Epidermal melanocyte (primary cell): ENCODE data around the gene ARHGEF4.
A peak's percentile ranks its signal among the peaks of the same experiment; 100 is the strongest.

Experiments
- DNase-seq: peaks from one replicate; pipeline ENCODE4 v3.0.0; 2011; ENCODE audit warnings: low spot score; ENCODE audit not compliant: insufficient read length

Gene ARHGEF4

DNA sequence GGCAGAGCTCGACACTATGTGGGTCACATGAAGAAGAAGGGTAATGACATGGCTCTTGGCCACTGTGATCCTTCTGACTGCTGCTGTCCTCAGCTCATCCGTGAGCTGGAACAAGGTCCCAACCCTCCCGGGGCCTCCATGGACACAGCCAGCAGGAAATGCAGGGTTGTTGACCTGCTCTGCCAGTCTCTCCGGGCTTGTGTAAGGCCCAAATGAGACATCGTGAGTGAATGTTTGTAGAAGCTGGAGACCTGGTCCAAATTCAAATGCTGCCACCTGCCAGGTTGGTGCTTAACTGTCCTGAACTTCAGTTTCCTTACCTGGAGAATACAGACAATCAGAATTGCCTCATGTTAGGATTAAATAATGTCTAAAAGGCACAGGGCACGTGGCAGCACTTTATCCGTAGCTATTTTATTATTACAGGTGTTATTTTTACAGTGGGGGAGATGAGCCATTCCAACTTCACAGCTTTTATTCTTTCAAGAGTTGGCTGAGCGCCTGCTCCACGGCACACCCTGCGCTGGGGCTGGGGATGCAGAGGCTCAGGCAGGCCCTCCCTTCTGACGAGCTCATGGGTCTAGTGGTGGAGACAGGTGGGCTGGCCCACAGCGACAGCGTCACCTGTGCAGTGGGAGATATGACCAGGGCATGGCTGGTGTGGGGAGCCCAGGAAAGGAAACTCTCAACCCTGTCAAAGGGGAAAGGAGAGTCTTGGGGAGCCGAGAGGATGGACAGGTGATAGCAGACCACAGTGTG lies 15.1 kb downstream of the ARHGEF4 start:
- no peak for DNase-seq

- no peak for DNase-seq
Measured at GRCh38 chr2:130852521-130853115, 15.9 kb downstream of the ARHGEF4 start.

GRCh38 chr2:130853391-130853790 lies 16.7 kb downstream of the ARHGEF4 start:
- no peak for DNase-seq

GRCh38 chr2:130854301-130854700 lies 17.6 kb downstream of the ARHGEF4 start:
- DNase-seq, result no peak

DNA sequence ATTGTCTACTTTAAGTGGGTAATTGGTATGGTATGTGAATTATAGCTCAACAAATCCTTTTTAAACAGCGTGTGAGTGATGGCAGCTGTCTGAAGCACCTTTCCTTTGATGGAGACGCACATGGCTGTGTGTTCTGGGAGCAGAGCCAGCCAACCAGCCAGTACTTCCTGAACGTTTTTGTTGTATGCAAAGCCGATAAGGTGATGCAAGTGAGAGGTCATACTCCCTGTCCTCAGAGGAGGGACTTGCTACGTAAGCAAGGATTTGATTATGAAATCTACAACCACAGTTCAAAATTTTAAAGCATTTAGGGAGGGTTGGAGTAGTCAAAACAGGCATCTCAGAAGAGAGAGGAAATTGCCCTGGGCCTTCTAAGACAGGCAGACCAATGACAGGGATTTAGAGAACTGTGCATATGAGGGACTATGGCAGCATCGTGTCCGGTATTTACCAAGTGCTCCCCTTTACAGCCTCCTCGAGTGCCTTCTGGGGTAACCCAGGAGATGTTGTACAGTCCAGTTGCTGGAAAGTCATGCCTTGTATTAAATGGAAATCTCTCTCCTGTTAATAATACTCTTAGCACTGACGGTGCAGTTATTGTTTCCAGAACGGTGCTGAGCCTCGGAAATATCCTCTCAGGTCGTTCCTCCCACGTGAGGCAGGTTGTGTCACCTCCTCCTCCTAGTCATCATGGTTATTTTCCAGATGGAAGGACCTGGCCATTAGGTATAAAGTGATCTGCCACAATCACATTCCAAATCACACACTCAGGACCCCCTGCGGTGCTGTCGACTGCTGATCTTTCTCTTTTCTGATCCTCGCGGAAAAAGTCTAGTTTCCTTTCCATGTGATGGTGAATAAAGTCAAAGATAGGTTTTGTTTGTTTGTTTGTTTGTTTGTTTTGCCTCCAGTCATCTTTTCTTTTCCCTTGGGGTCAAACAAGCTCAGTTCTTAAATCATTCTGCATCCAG lies 28.4 kb downstream of the ARHGEF4 start:
- peak; percentile 24 for DNase-seq

DNA sequence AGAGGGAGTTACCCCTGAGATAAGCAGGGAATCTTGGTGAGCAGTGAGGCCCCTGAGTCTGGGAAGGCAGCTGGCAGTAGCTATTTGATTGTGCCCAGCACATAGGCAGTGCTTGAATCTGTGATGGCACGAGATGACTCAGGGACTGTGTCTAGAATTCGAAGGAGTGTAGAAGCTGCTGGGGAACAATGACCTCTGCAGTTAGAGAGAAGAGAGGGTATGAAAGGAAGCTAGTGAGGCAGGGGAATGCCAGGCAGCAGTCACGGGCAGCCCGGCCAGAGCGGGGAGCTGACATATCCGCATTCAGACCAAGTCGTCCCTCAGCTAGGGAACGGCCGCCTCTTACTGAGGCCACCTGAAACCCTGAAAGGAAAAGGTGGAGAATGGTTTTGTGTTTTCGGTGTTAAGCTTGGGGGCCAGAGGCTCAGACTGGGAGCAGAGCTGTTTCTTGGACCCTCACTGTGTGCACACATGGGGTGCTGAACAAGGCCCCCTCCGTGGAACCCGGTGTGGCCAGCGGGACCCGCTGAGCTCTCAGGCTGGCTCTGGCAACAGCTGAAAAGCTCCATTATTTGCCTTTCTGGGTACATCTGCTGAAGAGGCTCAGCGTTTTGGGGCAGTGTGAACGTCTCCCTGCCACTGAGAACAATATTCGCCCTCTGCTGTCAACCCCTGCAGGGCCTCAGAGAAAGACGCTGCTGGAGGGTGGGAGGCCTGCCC lies 32.9 kb downstream of the ARHGEF4 start:
- no peak for DNase-seq

DNA sequence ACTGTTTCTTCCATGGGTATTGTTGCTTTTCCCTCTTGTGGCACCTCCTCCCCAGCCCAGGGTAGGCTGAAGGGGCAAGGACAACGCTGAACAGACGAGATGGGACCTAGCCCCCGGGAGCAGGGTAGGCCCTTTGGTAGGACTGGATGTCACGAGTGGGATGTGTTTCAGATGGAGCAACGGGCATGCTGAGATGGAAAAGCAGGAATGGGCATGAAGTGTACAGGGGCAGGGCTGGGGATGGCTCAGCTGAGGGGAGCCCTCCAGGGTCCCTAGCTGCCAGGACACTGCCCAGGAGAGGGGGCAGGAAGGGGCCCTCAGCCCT lies 33.4 kb downstream of the ARHGEF4 start:
- DNase-seq, result no peak

DNA sequence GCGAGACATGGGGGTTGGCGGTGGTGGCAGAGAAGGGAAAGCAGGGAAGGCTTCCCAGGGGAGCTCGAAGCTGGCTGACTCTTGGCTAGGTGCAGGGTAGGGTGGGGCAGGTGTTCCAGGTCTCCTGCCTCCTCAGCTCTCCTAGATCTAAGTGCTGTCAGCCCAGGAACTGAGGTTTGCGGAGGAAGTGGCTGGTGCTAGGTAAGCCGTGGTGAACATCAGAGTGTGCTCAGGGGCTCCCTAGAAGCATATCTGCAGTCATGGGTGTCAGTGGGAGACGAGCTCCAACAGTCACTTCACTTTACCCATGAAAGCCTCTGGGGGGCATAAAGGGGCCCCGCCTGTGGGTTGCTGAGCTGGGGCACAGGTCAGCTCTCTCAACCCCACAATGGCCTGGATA lies 34.1 kb downstream of the ARHGEF4 start:
- DNase-seq, result no peak

DNA sequence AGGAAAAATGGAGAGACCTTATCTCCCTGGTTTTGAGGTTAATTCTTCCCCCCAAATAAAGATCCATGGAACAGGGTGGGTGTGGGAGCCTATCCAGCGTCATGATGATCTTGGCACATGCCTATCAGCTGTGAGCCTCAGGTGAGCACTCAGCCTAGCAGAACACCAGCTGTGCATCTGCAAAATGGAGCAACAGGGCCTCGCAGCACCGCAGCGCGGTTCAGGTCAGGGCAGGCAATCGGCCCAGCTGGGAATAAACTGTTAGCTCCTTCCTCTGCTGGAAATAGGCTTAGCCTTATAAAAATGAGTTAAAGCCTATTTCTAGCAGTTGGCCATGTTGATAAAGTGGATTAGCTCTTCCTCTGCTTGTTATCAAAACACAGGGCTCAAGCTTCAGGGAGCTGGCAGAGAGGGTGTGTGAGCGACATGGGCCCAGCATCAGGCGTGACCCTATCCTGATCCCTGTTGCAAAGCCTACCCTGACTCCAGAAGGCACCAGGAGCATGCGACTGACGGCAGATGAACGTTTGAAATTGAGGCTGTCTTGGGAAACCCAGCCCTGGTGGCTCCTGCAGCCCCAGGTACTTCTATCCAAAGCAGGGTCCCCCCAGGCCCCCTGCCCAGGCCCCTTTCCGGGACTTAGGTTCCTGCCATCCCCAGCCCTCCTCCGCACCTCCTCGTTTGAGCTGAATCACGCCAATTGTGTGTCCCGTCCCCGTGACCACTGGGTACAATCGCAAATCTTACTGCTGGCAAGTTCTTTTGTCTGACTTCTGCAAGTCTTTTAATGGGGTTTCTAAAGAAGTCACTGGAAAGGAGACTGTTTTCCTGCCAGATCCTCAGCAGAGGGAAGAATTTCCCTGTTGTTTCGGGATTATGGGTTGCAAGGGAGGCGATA lies 35.4 kb downstream of the ARHGEF4 start:
- DNase-seq, result no peak

DNA sequence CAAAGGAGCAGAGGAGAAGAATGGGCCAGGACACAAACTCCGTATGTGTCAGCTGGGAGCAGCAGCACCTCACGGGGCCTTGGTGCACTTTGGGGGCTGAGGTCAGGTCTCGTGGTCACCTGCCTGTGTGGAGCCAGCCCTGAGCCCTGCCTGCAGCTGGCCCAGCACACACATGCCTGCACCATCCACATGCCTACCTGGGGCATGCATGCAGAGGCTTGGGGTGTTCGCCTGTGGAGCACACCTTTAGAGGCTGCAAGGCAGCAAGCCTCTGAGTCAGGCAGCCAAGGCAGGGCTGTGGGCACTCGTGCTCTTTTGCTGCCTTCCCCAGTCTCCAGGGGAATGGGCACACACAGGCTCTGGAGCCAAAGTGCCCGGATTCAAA lies 36.0 kb downstream of the ARHGEF4 start:
- DNase-seq, result no peak

DNA sequence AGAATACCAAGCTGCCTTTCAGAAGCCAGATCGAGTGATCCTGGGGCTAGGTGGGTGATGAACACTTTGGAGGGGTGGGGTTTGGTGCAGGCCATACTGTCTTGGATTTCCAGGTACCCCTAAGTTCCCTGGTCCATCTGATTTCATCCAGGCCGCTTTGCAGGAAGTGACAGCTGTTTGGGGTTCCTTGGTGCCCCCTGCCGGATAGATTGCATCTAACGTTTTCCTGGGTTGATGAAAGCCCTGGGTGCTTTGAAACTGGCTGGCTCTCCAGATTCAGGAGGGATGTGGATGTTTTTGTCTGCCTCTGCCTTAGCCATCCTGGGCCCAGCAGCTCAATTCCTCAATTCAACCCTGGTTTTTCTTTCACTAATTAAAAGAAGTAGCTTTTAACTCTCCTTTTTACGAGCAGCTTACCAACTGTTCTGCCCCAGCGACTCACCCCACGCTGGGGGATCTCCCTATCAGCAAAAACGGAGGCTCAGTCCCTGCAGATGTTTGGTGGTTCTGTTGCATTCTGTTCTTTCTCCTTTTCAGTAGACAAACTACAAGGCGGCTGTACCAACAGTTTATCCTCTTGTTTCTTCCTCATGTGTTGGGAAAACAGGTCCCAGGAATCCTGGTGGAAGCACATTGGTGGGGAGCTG lies 37.1 kb downstream of the ARHGEF4 start:
- DNase-seq, result peak; percentile 79

DNA sequence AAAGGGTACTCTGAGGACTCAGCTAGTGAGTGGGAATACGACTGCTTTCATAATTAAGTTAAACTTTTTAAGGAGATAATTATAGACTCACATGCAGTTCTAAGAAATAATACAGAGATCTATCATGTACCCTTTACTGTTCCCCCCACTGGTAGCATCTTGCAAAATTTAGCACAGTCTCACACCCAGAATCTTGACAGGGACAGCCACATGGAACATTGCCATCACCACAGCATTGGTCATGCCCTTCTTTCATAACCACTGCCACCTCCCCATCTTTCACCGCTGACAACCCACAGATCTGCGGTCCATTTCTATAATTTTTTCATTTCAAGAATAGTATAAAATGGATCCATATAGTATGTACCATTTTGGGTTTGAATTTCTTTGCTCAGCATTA lies 37.8 kb downstream of the ARHGEF4 start:
- no peak for DNase-seq

DNA sequence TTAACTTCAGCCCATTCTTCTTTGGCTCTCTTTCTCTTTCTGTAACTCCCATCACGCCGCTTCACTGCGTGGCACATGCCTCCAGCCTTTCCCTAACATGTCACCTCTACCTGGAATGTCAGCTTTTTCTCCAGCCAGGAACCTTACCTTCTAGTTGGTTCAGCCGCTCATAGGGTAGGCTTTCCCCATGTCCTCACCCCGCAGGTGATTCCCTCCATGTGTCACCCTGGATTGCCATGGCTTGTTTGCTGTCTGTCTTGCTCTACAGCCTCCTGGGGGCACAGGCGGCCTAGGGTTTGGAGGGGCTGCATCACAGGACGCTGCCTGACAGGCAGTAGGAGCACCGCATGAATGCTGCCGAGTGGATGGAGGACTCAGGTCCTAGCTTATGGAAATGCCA lies 39.2 kb downstream of the ARHGEF4 start:
- DNase-seq, result no peak

DNA sequence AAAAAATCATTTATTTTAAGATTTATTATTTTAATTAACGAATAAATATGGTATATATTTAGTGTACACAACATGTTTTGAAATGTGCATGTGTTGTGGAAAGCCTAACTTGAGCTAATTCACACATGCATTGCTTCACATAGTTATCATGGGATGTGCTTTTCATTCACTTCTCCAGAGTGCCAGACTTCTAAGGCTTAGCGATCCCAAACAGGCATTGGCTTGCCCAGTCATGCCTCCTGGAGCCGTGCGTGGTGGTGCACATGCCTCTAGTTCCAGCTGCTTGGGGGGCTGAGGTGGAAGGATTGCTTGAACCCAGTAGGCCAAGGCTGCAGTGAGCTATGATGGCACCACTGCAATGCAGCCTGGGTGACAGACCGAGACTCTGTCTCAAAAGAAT lies 40.5 kb downstream of the ARHGEF4 start:
- DNase-seq, result no peak

DNA sequence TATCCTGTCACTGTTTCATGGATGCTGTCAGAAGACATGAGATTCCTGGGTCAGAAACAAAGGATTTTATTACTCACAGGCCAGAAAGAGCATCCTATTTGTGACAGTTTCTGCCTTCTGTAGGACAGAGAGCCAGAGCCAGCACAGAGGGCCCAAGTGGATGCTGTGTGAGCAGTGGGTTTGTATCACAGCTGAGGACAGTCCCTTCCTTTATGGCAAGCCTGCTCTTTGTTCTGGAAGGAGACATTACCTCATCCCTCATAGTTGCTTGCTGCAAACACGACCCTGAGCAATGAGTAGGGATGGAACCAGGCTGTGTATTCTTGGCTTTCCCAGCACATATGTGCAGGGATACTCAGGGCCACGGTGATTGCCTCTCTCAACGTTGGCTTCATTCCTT lies 41.6 kb downstream of the ARHGEF4 start:
- no peak for DNase-seq

DNA sequence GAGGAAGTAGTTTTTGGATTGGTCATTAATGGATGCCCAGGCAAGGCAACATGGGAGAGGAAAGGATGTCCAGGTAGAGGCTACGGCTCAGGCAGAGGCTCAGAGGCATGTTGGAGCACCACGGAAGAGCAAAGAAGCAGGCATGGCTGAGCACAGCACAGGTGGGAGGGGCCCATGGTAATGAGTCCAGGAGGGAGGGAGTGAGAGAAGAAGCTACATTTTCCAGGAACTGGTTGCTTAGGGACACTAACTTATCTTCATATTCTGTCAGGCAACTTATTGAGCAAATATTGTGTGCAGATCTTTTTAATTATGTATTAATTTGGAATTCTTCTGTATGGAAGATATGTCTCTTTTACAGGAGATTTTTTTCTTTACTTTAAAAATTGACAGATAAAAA lies 42.2 kb downstream of the ARHGEF4 start:
- no peak for DNase-seq

DNA sequence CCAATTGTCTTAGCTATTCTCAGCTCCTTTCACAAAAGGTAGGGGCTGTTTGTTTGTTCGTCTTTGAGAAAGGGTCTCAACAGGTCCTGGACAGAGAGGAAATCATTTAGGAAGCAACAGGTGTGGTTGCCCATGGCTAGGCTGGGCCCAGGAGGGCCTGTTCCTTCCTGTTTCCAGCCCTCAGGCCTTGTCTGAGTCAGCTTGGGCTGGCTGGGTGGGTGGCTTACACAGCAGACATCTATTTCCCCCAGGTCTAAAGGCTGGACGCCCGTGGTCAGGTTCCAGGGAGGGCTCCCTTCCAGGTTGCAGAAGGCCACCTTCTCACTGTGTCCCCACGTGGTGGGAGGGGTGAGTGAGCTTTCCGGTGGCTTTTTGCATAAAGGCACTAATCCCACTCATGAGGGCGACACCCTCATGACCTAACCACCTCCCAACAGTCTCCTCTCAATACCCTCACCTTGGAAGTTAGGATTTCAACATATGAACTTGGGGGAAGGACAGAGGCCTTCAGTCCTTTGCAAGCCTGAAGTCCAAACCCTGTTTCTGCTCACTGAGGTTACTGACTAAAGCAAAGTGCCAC lies 45.5 kb downstream of the ARHGEF4 start:
- no peak for DNase-seq

DNA sequence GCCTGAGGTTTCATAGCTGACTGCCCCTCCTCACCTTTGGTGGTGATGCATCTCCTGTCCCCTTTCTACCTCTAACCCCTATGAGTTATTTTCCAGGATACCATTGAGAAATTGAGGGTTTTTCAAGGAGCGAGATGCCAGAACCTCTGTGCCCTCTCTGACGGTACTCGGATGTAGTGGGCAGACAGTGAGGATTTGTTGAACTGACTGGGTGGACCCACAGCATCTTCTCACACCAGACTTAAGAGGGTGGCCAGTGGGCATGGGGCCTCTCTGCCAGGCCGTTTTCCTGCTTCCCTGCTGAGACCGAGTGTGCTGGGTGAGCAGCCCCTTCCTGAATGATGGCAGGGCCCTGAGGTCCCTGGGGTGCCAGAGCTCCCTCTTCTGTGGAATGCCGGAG lies 46.3 kb downstream of the ARHGEF4 start:
- DNase-seq, result no peak

DNA sequence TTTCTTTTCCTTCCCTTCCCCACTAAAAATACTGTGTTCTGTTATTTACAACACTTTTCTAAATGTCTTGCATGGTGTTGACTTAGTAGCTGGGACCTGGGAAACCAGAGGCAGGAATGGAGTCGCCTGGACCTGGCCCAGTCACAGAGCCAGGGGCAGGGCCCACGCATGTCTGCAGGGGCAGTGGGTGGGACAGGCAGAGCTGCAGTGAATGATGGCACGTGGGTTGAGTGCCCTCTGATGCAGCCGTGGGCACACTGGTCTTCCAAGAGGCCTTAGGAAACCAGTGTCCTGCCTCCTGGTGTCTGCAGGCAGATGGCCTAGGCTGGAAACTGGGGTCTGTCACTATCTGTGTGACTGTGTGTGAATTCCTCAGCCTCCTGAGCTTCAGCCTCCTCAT lies 46.8 kb downstream of the ARHGEF4 start:
- no peak for DNase-seq

- no peak for DNase-seq
Measured at GRCh38 chr2:130884013-130884412, 47.3 kb downstream of the ARHGEF4 start.
